H1 (cell line): ENCODE data around the gene PACSIN1. TPM values are rescaled to one million over a fixed set of nuclear protein-coding genes. Genes with fewer than 3 reads are reported as not detected.

Experiments used
- CTCF ChIA-PET: fragments of 300-600 bp; sonication (Branson Sonifier 250); formaldehyde crosslinking; loops from one replicate; lab custom pipeline; 2021; ENCODE audit not compliant: partially characterized antibody; lab: Charles Lee
- POLR2A ChIA-PET: fragments of 300-600 bp; sonication (Branson Sonifier 250); formaldehyde crosslinking; loops from one replicate; lab custom pipeline; 2021; ENCODE audit warnings: inconsistent platforms; ENCODE audit not compliant: partially characterized antibody; lab: Charles Lee
- DNase-seq, 2 experiments: peaks; one replicate each; pipeline versions ENCODE4 v3.0.0 to v3.0.0-alpha.2; 2010 to 2022; ENCODE audit warnings: low spot score in 2 of 2, low read depth in 1 of 2, mixed read lengths in 1 of 2
- FAIRE-seq: peaks from 2 replicates; lab custom pipeline; 2011; peaks lifted over from hg19 to GRCh38; lab: Jason Lieb, UNC
- H2AFZ ChIP-seq: 2 replicates; pipeline ENCODE4 v1.8.1; 2012; ENCODE audit warnings: low read length, inconsistent platforms
- H2AK5ac ChIP-seq: 2 replicates; pipeline ENCODE4 v1.6.1; 2013; ENCODE audit warnings: low read depth, low read length
- H2BK120ac ChIP-seq: replicated peaks from 2 replicates; pipeline ENCODE3; 2013; ENCODE audit warnings: low read depth, low read length, inconsistent platforms
- H2BK12ac ChIP-seq: 2 replicates; pipeline ENCODE4 v1.6.1; 2013; ENCODE audit warnings: low read depth, low read length
- H2BK15ac ChIP-seq: 2 replicates; pipeline ENCODE4 v1.6.1; 2013; ENCODE audit warnings: low read length
- H2BK20ac ChIP-seq: 2 replicates; pipeline ENCODE4 v1.6.1; 2013; ENCODE audit warnings: low read length
- H2BK5ac ChIP-seq: 2 replicates; pipeline ENCODE4 v1.6.1; 2013; ENCODE audit warnings: low read depth, low read length
- H3K14ac ChIP-seq: 2 replicates; pipeline ENCODE4 v1.6.1; 2013; ENCODE audit warnings: inconsistent platforms; ENCODE audit not compliant: insufficient read length
- H3K18ac ChIP-seq: 2 replicates; pipeline ENCODE4 v1.6.1; 2013; ENCODE audit warnings: low read length; ENCODE audit errors: extremely low read depth
- H3K23ac ChIP-seq: 2 replicates; pipeline ENCODE4 v1.6.1; 2013; ENCODE audit warnings: inconsistent platforms; ENCODE audit not compliant: insufficient read length
- H3K23me2 ChIP-seq: 2 replicates; pipeline ENCODE4 v1.6.1; 2013; ENCODE audit warnings: low read depth, low read length
- H3K27ac ChIP-seq: 2 replicates; pipeline ENCODE4 v1.6.1; 2011; ENCODE audit warnings: low read depth, low read length, inconsistent platforms
- H3K27me3 ChIP-seq, 4 experiments: replicated peaks in 1 of 4; 1 replicate in 1 of 4; 2 replicates in 3 of 4; pipeline versions ENCODE4 v1.6.1 to v1.8.1; 2011 to 2013; ENCODE audit warnings: low read length in 3 of 4, mild to moderate bottlenecking in 3 of 4, inconsistent platforms in 2 of 4, mixed read lengths in 2 of 4, moderate library complexity in 1 of 4; ENCODE audit not compliant: control insufficient read depth in 3 of 4, insufficient read depth in 3 of 4; ENCODE audit errors: extremely low read depth in 1 of 4
- H3K36me3 ChIP-seq, 4 experiments: 2 replicates each; pipeline versions ENCODE4 v1.6.1 to v1.8.1; 2011 to 2013; ENCODE audit warnings: mild to moderate bottlenecking in 4 of 4, low read length in 3 of 4, moderate library complexity in 2 of 4, control low read depth in 1 of 4, inconsistent platforms in 1 of 4; ENCODE audit not compliant: insufficient read depth in 4 of 4, control insufficient read depth in 2 of 4
- H3K4ac ChIP-seq: replicated peaks from 2 replicates; pipeline ENCODE3; 2013; ENCODE audit warnings: low read length, low read depth, mixed read lengths, inconsistent platforms; ENCODE audit not compliant: insufficient read length
- H3K4me1 ChIP-seq, 4 experiments: replicated peaks in 1 of 4; 1 replicate in 1 of 4; 2 replicates in 3 of 4; pipeline versions ENCODE4 v1.6.1 to v1.8.1; 2011 to 2013; ENCODE audit warnings: low read length in 3 of 4, inconsistent platforms in 2 of 4, mixed read lengths in 1 of 4; ENCODE audit not compliant: insufficient read depth in 4 of 4, control insufficient read depth in 3 of 4
- H3K4me2 ChIP-seq, 2 experiments: 2 replicates each; pipeline versions ENCODE4 v1.6.1 to v1.8.1; 2011 to 2013; ENCODE audit warnings: low read depth in 2 of 2, low read length in 2 of 2, control low read depth in 1 of 2, inconsistent platforms in 1 of 2, mild to moderate bottlenecking in 1 of 2; ENCODE audit not compliant: insufficient read depth in 1 of 2
- H3K4me3 ChIP-seq, 4 experiments: fragments of 200-600, 300-600 bp in 1 of 4; sonication (generic), shearing (Covaris generic), sonication (Bioruptor Twin) in 1 of 4; 2 replicates each; pipeline versions ENCODE4 v1.5.1 to v1.8.1; 2011 to 2016; ENCODE audit warnings: low read length in 4 of 4, low read depth in 3 of 4, control low read depth in 2 of 4, inconsistent platforms in 2 of 4, mild to moderate bottlenecking in 2 of 4, mixed read lengths in 1 of 4, moderate library complexity in 1 of 4; ENCODE audit not compliant: insufficient read depth in 2 of 4; ENCODE audit errors: extremely low read depth in 1 of 4
- H3K56ac ChIP-seq: replicated peaks from 2 replicates; pipeline ENCODE3; 2013; ENCODE audit warnings: low read depth, mild to moderate bottlenecking, mixed read lengths, low read length, inconsistent platforms; ENCODE audit not compliant: insufficient read length
- H3K79me1 ChIP-seq: 2 replicates; pipeline ENCODE4 v1.6.1; 2013; ENCODE audit warnings: low read depth, low read length, control low read depth
- H3K79me2 ChIP-seq, 2 experiments: 2 replicates each; pipeline versions ENCODE4 v1.6.1 to v1.8.1; 2012 to 2013; ENCODE audit warnings: low read length in 2 of 2, mild to moderate bottlenecking in 2 of 2, inconsistent platforms in 1 of 2; ENCODE audit not compliant: insufficient read depth in 2 of 2, control insufficient read depth in 1 of 2
- H3K9ac ChIP-seq, 4 experiments: replicated peaks in 1 of 4; 1 replicate in 1 of 4; 2 replicates in 3 of 4; pipeline versions ENCODE4 v1.6.1 to v1.8.1; 2011 to 2013; ENCODE audit warnings: low read depth in 3 of 4, low read length in 3 of 4, control low read depth in 2 of 4, mild to moderate bottlenecking in 2 of 4, moderate library complexity in 2 of 4, inconsistent platforms in 1 of 4; ENCODE audit errors: extremely low read depth in 1 of 4
- H3K9me3 ChIP-seq, 2 experiments: 2 replicates each; pipeline versions ENCODE4 v1.6.1 to v1.8.1; 2012 to 2013; ENCODE audit warnings: mild to moderate bottlenecking in 2 of 2, moderate library complexity in 2 of 2, control low read depth in 1 of 2, inconsistent platforms in 1 of 2, low read depth in 1 of 2, low read length in 1 of 2, mixed read lengths in 1 of 2; ENCODE audit not compliant: insufficient read depth in 2 of 2
- H4K20me1 ChIP-seq, 2 experiments: replicated peaks in 1 of 2; 2 replicates each; pipeline versions ENCODE3 to v1.8.1; 2011 to 2013; ENCODE audit warnings: inconsistent platforms in 2 of 2, low read length in 2 of 2, mild to moderate bottlenecking in 1 of 2; ENCODE audit not compliant: insufficient read depth in 2 of 2, control insufficient read depth in 1 of 2
- H4K5ac ChIP-seq: 2 replicates; pipeline ENCODE4 v1.6.1; 2013; ENCODE audit warnings: low read length, low read depth, mixed read lengths, inconsistent platforms; ENCODE audit not compliant: insufficient read length
- H4K8ac ChIP-seq: 2 replicates; pipeline ENCODE4 v1.8.0; 2013; ENCODE audit warnings: mild to moderate bottlenecking, moderate library complexity, low read length, inconsistent platforms; ENCODE audit not compliant: insufficient read depth; ENCODE audit errors: extremely low read depth
- H4K91ac ChIP-seq: replicated peaks from 2 replicates; pipeline ENCODE3; 2013; ENCODE audit warnings: low read length, mixed read lengths, inconsistent platforms; ENCODE audit not compliant: insufficient read length
- BACH1 ChIP-seq: IDR thresholded peaks from 2 replicates; pipeline ENCODE4 v1.6.1; 2012; ENCODE audit warnings: low read length, improper control_type of control experiment
- CHD1 ChIP-seq: IDR thresholded peaks from 2 replicates; pipeline ENCODE4 v1.6.1; 2012; ENCODE audit warnings: low read depth, low read length, improper control_type of control experiment
- RNF2 ChIP-seq: fragments of 200-900, 300-1000 bp; sonication (generic); IDR thresholded peaks from 2 replicates; pipeline ENCODE4 v1.7.1; 2016; ENCODE audit warnings: borderline replicate concordance, low read depth, mild to moderate bottlenecking, antibody characterized with exemption, low read length; ENCODE audit not compliant: poor library complexity, severe bottlenecking; ENCODE audit errors: missing control alignments
- RXRA ChIP-seq: IDR thresholded peaks from 2 replicates; pipeline ENCODE4 v1.6.1; 2011; ENCODE audit warnings: low read depth, mild to moderate bottlenecking, low read length, moderate library complexity; ENCODE audit not compliant: insufficient read depth
- SP4 ChIP-seq: IDR thresholded peaks from 2 replicates; pipeline ENCODE4 v1.6.1; 2012; ENCODE audit warnings: low read length, inconsistent platforms
- TAF1 ChIP-seq: IDR thresholded peaks from 2 replicates; pipeline ENCODE4 v1.6.1; 2011; ENCODE audit warnings: mild to moderate bottlenecking, low read depth, low read length
- WGBS, 2 experiments: shearing (Covaris generic) in 1 of 2; methylation state at CpG; one replicate each; pipeline versions ENCODE4 v1.1.6 to v1.1.7; 2013 to 2015; ENCODE audit warnings: low lambda C conversion rate in 2 of 2, mixed read lengths in 2 of 2, inconsistent platforms in 1 of 2, low coverage in 1 of 2, missing lambda C conversion rate in 1 of 2; ENCODE audit not compliant: insufficient replicate concordance in 2 of 2, insufficient coverage in 1 of 2, insufficient read length in 1 of 2; ENCODE audit errors: extremely low coverage in 1 of 2, missing lambda C conversion rate in 1 of 2; 5-methylcytosine and 5-hydroxymethylcytosine counted together
- polyA plus RNA-seq, 7 experiments: library from polyadenylated mRNA; depleted of rRNA in 3 of 7; stranded (reverse) in 5 of 7; unstranded in 2 of 7; fragments of >200 nt in 5 of 7; fragments of 200-250 nt in 2 of 7; gene quantifications; 1 replicate in 5 of 7; 2 replicates in 1 of 7; 4 replicates in 1 of 7; pipeline versions ENCODE4 v1.2.1 to v1.2.3, GENCODE V29; 2011 to 2013; ENCODE audit warnings: missing spikeins in 2 of 7, mixed read lengths in 2 of 7
- total RNA-seq: library from RNA; stranded (reverse); fragmentation: NEBNext Ultra II Directional; extraction: Animal tissue kit (Norgen Biotek cat#: 25700); gene quantifications from 2 replicates; pipeline ENCODE4 v1.2.1, GENCODE V29; 2021

PACSIN1 gene
- total and polyA plus RNA-seq, 2 of the 8 experiments (the other 6 are each of a cell fraction or from before 2014, with no cell fraction given): 5.9 to 11.1 TPM

DNA sequence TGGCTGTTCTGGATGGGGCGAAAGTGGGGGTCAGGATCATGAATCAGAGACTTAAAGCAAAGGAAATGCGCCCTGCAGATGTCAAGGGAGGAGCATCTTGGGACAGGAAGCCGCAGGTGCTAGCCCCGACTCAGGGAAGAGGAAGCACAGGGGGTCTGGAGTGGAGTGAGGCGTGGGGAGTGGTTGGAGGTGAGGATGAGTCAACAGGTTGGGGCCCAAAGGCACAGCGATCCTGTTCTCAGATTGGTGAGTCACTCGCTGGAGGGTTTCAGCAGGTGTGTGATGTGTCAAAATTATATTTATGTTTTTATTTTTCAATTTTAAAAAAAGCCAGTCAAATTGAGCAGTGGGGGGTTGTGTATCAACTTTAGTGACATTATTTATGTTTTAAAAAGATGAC lies 19.0 kb downstream of the PACSIN1 start:
- no peak overlapping the region for H3K9ac ChIP-seq
- H4K8ac ChIP-seq: no peak overlapping the region
- no peak overlapping the region for H2AK5ac ChIP-seq
- no peak overlapping the region for H3K56ac ChIP-seq
- no peak overlapping the region for H3K23ac ChIP-seq
- H3K4me1 ChIP-seq: peaks cover 0 to 3% (median 0%) of the 10 kb centered on the region in 4 experiments; a peak in 2 of 7 replicates
- no peak overlapping the region for H4K91ac ChIP-seq
- no peak overlapping the region for H3K4ac ChIP-seq
- DNase-seq: no peak
- H3K4me3 ChIP-seq: no peak overlapping the region
- H2BK12ac ChIP-seq: no peak overlapping the region
- no peaks in the 10 kb centered on the region for H3K79me2 ChIP-seq
- ChIA-PET CTCF (no interaction called here), POLR2A (no interaction called here)
- WGBS, 2 experiments: 79% methylated on average over 7 of the region's 7 CpGs; no CpG with 5 or more reads in 1 of the 2 experiments
- no peak overlapping the region for H2BK20ac ChIP-seq
- H3K14ac ChIP-seq: no peak overlapping the region
- FAIRE-seq: no peak
- no peaks in the 10 kb centered on the region for H4K20me1 ChIP-seq
- H4K5ac ChIP-seq: no peak overlapping the region
- no peak overlapping the region for H3K27ac ChIP-seq
- H2BK120ac ChIP-seq: no peak overlapping the region
- H3K9me3 ChIP-seq: no peaks in the 10 kb centered on the region
- no peak overlapping the region for H3K18ac ChIP-seq
- no peak overlapping the region for H2BK5ac ChIP-seq
- no peak overlapping the region for H2AFZ ChIP-seq
- no peaks in the 10 kb centered on the region for H3K23me2 ChIP-seq
- H3K27me3 ChIP-seq: no peaks in the 10 kb centered on the region
- TF ChIP-seq SP4 (no peak), BACH1 (no peak), TAF1 (no peak), RNF2 (no peak), CHD1 (no peak), RXRA (no peak)
- no peak overlapping the region for H2BK15ac ChIP-seq
- no peak overlapping the region for H3K4me2 ChIP-seq
- no peaks in the 10 kb centered on the region for H3K36me3 ChIP-seq
- H3K79me1 ChIP-seq: no peaks in the 10 kb centered on the region
